ENCODE data around the gene STRA6.

- TF ChIP-seq POLR2AphosphoS5 (IDR thresholded peaks at IDR 0.05) (no peak), POLR2A (IDR thresholded peaks at IDR 0.05; ENCODE audit: low read depth) (no peak)
Observed at GRCh38 chr15:74201710-74202420, 722 bp downstream of the STRA6 start.

Measured in esophagus muscularis mucosa (tissue), 2 donors.